Measurements from ENCODE around the gene WAC.

WAC gene

GRCh38 chr10:28554952-28555351 lies 22.0 kb downstream of the WAC start:
- H3K4me3 ChIP-seq (ENCODE audit: low read depth, low read length) = no peak overlapping the region
- DNase-seq (ENCODE audit: low read depth, low spot score) = no peak
- TF ChIP-seq CTCF (IDR thresholded peaks at IDR 0.05; ENCODE audit: low read depth, low read length) = no peak
- in situ Hi-C loops (cut with HindIII; ENCODE audit: low sequenced_read_pairs) = no loop called here

DNA sequence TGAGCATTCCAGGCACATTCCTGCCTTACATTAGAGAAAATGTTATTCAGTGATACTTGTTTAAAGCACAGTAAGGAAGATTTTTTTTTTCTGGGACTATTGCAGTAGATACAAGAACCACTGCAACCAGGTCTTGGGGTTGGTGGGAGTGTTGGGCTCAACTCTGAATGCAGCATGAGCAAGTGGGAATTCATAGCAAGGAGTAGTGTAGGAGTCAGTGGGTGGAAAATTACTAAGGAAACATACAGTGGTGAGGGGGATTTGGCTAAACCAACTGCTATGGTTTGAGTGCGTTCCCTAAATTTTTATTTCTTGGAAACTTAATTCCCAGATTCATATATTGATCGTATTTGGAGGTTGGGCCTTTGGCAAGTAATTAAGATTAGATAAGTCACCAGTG lies 22.4 kb downstream of the WAC start:
- in situ Hi-C loops (cut with HindIII; ENCODE audit: low sequenced_read_pairs) = no loop called here
- no peak for TF ChIP-seq CTCF (IDR thresholded peaks at IDR 0.05; ENCODE audit: low read depth, low read length)
- no peak overlapping the region for H3K4me3 ChIP-seq (ENCODE audit: low read depth, low read length)
- no peak for DNase-seq (ENCODE audit: low read depth, low spot score)

DNA sequence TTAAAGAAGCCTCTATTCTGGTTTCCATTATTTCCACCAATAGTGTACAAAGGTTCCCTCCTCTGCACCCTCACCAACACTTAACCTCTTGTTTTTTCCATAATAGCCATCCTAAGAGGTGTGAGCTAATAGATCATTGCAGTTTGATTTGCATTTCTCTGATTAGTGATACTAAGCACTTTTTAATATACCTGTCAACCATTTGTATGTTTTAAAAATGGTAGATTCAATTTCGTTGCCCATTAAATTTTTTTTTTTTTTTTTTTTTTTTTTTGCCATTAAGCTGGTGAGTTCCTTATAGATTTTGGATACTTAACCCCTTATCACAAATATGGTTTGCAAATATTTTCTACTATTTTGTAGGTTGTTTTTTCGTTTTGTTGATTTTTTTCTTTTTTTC lies 23.2 kb downstream of the WAC start:
- DNase-seq (ENCODE audit: low read depth, low spot score) = no peak
- no peak for TF ChIP-seq CTCF (IDR thresholded peaks at IDR 0.05; ENCODE audit: low read depth, low read length)
- in situ Hi-C loops (cut with HindIII; ENCODE audit: low sequenced_read_pairs) = no loop called here
- no peak overlapping the region for H3K4me3 ChIP-seq (ENCODE audit: low read depth, low read length)

GRCh38 chr10:28558186-28558585 lies 25.3 kb downstream of the WAC start:
- in situ Hi-C loops (cut with HindIII; ENCODE audit: low sequenced_read_pairs) = no loop called here
- H3K4me3 ChIP-seq (ENCODE audit: low read depth, low read length) = no peak overlapping the region
- no peak for DNase-seq (ENCODE audit: low read depth, low spot score)
- no peak for TF ChIP-seq CTCF (IDR thresholded peaks at IDR 0.05; ENCODE audit: low read depth, low read length)

DNA sequence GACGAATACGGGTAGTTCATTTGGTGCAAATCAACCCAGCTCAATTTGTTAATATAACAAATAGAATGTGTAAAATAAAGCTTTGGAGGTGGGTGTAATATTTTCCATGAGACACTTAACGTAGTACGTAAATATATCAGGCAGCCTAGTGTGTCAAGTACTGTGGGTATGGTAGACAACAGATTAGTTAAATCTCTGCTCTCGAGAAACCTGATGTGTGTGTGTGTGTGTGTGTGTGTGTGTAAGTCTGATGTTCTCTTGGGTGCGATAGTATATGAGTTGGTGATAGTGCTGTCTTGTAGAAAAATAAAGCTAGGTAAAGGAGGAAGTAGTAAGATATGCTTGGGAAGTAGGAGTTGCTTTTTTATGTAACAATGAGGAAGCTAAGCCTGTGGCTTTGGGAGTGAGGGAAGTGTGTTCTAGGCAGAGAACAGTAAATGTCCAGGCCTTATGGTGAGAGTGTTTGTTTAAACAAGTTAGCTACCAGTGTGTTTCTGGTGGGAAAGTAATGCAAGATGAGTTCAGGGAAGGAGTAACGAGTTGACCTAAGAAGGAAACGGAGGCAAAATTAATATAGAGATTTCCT lies 26.1 kb downstream of the WAC start:
- H3K4me3 ChIP-seq (ENCODE audit: low read depth, low read length) = no peak overlapping the region
- in situ Hi-C loops (cut with HindIII; ENCODE audit: low sequenced_read_pairs) = no loop called here
- TF ChIP-seq CTCF (IDR thresholded peaks at IDR 0.05; ENCODE audit: low read depth, low read length) = no peak
- no peak for DNase-seq (ENCODE audit: low read depth, low spot score)

DNA sequence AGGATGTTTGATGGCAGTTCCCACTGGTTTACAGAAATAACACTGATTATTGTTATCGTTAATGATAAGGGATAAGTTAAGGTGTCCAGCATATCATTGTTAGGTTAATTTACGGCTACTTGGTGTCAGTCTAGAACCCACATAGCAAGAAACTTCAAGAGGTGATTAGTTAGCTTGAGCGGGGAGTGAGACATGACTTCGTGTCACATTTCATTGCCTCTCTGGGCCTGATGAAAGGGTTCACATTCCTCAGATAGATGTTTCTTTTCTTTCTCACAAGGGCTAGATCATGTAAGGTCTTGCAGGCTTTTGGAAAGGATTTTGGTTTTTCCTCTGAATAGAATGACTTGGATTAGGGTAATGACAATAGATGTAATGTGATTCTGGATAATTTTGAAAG lies 26.7 kb downstream of the WAC start:
- no peak for TF ChIP-seq CTCF (IDR thresholded peaks at IDR 0.05; ENCODE audit: low read depth, low read length)
- in situ Hi-C loops (cut with HindIII; ENCODE audit: low sequenced_read_pairs) = no loop called here
- no peak for DNase-seq (ENCODE audit: low read depth, low spot score)
- H3K4me3 ChIP-seq (ENCODE audit: low read depth, low read length) = no peak overlapping the region

DNA sequence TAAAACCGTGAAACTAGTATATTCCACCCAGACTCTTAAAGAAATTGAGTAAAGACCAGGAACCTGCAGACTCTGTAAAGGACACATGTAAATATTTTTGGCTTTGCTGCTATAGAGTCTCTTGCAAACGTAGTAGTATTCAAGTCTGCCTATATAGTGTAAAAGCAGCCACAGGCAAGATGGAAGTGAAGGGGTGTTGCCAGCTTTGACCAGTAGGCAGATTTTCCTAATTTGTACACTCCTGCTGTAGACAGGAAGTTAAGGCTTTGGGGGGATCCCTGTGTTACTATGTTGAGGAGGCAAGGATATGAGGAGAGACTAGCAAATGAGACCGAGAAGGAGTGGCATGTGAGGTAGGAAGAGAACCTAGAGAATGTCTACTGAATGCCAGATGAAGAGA lies 27.7 kb downstream of the WAC start:
- TF ChIP-seq CTCF (IDR thresholded peaks at IDR 0.05; ENCODE audit: low read depth, low read length) = no peak
- DNase-seq (ENCODE audit: low read depth, low spot score) = no peak
- H3K4me3 ChIP-seq (ENCODE audit: low read depth, low read length) = no peak overlapping the region
- in situ Hi-C loops (cut with HindIII; ENCODE audit: low sequenced_read_pairs) = no loop called here
